OCI-LY3 (cell line): Measurements from ENCODE around the gene GPR146.

Source experiments
- H2AFZ ChIP-seq: fragments of 200-600, 300-600 bp; shearing (Covaris generic); 2 replicates; pipeline ENCODE4 v1.6.0; 2014; ENCODE audit warnings: antibody characterized with exemption, low read depth, low read length
- H3K27ac ChIP-seq: fragments of 200-600, 300-600 bp; sonication (generic); 2 replicates; pipeline ENCODE4 v1.5.1; 2014; ENCODE audit warnings: mild to moderate bottlenecking, low read length, moderate library complexity, mixed read lengths
- H3K27me3 ChIP-seq: fragments of 200-600, 300-600 bp; sonication (generic); 2 replicates; pipeline ENCODE4 v1.6.1; 2014; ENCODE audit warnings: low read depth, low read length, mixed read lengths
- H3K36me3 ChIP-seq: fragments of 200-600, 300-600 bp; sonication (generic); replicated peaks from 2 replicates; pipeline ENCODE3; 2014; ENCODE audit warnings: low read depth, low read length, mixed read lengths
- H3K4me1 ChIP-seq: fragments of 300-600, 200-600 bp; sonication (generic); 2 replicates; pipeline ENCODE4 v1.6.1; 2014; ENCODE audit warnings: low read length, mixed read lengths
- H3K4me2 ChIP-seq: fragments of 200-600, 300-600 bp; sonication (generic); 2 replicates; pipeline ENCODE4 v1.6.1; 2014; ENCODE audit warnings: low read length, mixed read lengths
- H3K4me3 ChIP-seq: fragments of 300-600, 200-600 bp; sonication (generic); 2 replicates; pipeline ENCODE4 v1.5.1; 2014; ENCODE audit warnings: antibody characterized with exemption, mild to moderate bottlenecking, low read length, moderate library complexity
- H3K79me2 ChIP-seq: fragments of 300-600, 200-600 bp; shearing (Covaris generic); 2 replicates; pipeline ENCODE4 v1.6.1; 2014; ENCODE audit warnings: mild to moderate bottlenecking, low read length, mixed read lengths
- H3K9ac ChIP-seq: fragments of 300-600, 200-600 bp; shearing (Covaris generic); 2 replicates; pipeline ENCODE4 v1.6.0; 2014; ENCODE audit warnings: mild to moderate bottlenecking, low read length, moderate library complexity
- H3K9me3 ChIP-seq: fragments of 200-600, 300-600 bp; shearing (Covaris generic); 2 replicates; pipeline ENCODE4 v1.6.1; 2014; ENCODE audit warnings: low read length, mixed read lengths; ENCODE audit not compliant: insufficient read depth
- H4K20me1 ChIP-seq: fragments of 200-600, 300-600 bp; sonication (generic); 2 replicates; pipeline ENCODE4 v1.6.1; 2016; ENCODE audit warnings: low read length, mixed read lengths; ENCODE audit not compliant: insufficient read depth
- EZH2phosphoT487 ChIP-seq: fragments of 200-600 bp; shearing (Covaris generic); IDR thresholded peaks from 2 replicates; pipeline ENCODE4 v1.6.1; 2018; ENCODE audit warnings: antibody characterized with exemption, mixed run types, low read depth
- TF ChIP-seq, protein P1 (sequence below): fragments of 200-600, 300-600 bp; sonication (generic); IDR thresholded peaks from 2 replicates; pipeline ENCODE4 v1.5.1; 2014; ENCODE audit warnings: antibody characterized with exemption, low read length, low read depth

GPR146 gene

DNA sequence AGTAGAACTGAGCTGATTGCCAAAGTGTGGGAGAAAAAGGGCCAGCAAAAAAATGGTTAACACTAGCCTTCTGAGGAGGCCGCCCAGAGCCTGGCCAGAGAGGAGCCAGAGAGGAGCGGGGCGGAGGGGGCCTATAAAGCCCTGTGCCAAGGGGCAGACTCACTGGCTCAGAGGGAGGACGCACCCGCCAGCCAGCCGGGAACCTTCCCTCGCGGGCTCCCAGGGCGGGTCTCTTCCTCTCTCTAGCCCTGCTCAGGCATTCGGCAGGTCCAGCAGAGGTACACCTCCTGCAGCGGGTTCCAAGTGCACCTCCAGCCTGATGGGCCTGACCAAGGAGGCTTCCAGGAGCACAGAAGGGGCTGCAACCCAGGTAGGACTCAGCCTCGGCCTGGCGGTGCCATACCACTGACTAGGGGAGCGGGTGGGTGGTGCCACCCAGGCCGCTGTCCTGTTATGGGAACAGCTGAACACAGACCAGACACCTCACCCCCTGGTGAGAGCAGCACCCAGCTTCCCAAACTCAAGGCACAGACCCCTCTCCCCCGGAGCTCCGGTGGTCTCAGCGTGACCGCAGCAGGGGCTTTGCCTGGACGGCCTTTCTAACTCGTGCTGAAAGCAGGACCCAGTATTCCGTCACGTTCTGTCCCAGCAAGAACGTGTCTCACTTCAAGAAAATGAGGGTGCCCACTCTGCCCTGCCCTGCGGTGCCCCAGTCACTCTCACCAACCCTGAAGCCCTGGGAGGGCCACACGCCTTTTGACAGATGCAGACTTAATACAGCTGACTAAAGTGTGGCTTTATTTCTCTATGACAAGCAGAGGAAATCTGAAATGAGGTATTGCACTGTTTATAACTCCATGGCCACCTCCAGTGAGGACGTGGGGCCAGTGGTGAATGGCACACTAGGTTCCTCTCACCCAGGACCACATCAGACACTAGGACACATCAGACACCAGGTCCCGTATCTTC lies 43.9 kb downstream of the GPR146 start, which contains the start of gene GPER1:
Gene GPER1 (plus strand): TSS at position 162 of the 969 bp plus-strand sequence. CDS start 3,616 bp downstream, outside the sequence.
- Histone ChIP-seq H3K36me3 (peaks cover 4% of the 10 kb centered on the region), H3K27ac (peak within 1 kb of the TSS; percentile 81), H4K20me1 (no peaks in the 10 kb centered on the region), H3K4me3 (peak within 1 kb of the TSS; percentile 81), H2AFZ (peak within 1 kb of the TSS; percentile 28; the same call in 1 of the 2 replicates), H3K9me3 (no peaks in the 10 kb centered on the region), H3K4me2 (peak within 1 kb of the TSS; percentile 71), H3K27me3 (no peaks in the 10 kb centered on the region), H3K4me1 (peaks cover 38% of the 10 kb centered on the region), H3K79me2 (peaks cover 6% of the 10 kb centered on the region; the same call in 1 of the 2 replicates), H3K9ac (peak within 1 kb of the TSS; percentile 70)
- TF ChIP-seq EZH2phosphoT487 = no peak
- TF ChIP-seq, protein P1, sequence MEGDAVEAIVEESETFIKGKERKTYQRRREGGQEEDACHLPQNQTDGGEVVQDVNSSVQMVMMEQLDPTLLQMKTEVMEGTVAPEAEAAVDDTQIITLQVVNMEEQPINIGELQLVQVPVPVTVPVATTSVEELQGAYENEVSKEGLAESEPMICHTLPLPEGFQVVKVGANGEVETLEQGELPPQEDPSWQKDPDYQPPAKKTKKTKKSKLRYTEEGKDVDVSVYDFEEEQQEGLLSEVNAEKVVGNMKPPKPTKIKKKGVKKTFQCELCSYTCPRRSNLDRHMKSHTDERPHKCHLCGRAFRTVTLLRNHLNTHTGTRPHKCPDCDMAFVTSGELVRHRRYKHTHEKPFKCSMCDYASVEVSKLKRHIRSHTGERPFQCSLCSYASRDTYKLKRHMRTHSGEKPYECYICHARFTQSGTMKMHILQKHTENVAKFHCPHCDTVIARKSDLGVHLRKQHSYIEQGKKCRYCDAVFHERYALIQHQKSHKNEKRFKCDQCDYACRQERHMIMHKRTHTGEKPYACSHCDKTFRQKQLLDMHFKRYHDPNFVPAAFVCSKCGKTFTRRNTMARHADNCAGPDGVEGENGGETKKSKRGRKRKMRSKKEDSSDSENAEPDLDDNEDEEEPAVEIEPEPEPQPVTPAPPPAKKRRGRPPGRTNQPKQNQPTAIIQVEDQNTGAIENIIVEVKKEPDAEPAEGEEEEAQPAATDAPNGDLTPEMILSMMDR = no peak

DNA sequence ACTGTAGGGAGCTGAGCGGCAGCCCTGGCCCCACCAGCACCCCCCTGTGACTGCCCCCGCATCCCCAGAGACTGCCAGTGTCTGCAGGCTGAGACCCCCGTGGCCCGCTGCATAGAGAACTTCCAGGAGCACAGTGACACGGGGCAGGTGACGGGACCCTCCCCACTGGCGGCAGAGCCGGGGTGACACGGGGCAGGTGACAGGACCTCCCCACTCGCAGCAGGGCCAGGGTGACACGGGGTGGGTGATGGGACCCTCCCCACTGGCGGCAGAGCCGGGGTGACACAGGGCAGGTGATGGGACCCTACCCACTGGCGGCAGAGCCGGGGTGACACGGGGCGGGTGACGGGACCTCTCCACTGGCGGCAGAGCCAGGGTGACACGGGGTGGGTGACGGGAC lies 45.9 kb downstream of the GPR146 start:
- Histone ChIP-seq H2AFZ (no peak overlapping the region), H3K9me3 (no peaks in the 10 kb centered on the region), H3K79me2 (peaks cover 6% of the 10 kb centered on the region; the same call in 1 of the 2 replicates), H3K27ac (no peak overlapping the region), H3K9ac (no peak overlapping the region), H3K27me3 (no peaks in the 10 kb centered on the region), H3K4me3 (no peak overlapping the region), H4K20me1 (no peaks in the 10 kb centered on the region), H3K4me2 (no peak overlapping the region), H3K36me3 (peaks cover 4% of the 10 kb centered on the region), H3K4me1 (peaks cover 36% of the 10 kb centered on the region)
- TF ChIP-seq, protein P1 = no peak
- no peak for TF ChIP-seq EZH2phosphoT487

DNA sequence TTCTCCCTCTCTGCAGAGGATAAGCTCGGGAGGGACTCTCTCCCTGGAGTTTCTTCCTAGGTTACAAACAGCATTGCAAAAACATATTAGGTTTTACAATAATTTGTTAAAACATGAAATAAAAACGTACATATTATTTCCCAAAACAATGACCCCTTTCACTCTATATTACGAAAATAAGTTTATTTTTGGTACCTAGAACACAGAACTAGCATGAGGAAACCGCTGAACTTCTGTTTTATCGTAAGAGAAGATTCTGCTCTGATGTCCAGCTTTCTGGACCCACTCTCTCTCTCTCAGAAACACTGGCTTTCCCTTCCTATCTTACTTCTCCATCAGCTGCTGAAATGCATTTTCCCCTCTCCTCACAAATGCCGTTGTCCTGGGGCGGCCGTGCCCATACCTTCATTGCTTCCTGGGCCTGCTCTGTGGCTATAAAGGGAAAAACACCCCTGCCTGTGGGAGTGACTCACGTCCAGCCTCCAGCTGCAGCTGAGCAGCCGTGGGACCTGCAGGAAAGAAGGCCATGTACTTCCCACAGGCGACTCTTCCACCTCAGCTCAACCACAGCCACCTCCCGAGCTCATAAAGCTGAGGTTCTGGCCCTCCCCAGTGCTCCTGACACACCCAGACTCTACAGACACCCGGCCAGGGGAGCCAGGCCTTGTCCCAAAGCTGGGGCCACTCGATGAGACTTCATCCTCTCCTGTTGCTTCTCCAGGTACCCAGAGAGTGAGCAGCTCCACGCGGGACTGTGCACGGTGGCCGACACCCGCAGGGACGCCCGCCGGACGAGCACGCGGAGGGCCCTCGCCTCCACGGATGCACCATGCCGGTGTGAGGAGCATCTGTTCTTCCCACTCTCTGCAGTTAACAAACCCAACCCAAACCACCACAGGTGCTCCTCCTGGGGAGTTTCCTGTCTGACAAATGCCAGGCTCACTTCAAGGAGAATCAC lies 46.6 kb downstream of the GPR146 start:
- Histone ChIP-seq H3K4me3 (no peak overlapping the region), H3K4me1 (peaks cover 36% of the 10 kb centered on the region), H2AFZ (no peak overlapping the region), H3K79me2 (peaks cover 9% of the 10 kb centered on the region; the same call in 1 of the 2 replicates), H4K20me1 (no peaks in the 10 kb centered on the region), H3K27ac (no peak overlapping the region), H3K9ac (no peak overlapping the region), H3K9me3 (no peaks in the 10 kb centered on the region), H3K27me3 (no peaks in the 10 kb centered on the region), H3K36me3 (peaks cover 4% of the 10 kb centered on the region), H3K4me2 (no peak overlapping the region)
- no peak for TF ChIP-seq EZH2phosphoT487
- TF ChIP-seq, protein P1 = no peak
